Endothelial cell (in vitro differentiated cells): ENCODE data around the gene DPH3. TPM values are rescaled to one million over a fixed set of nuclear protein-coding genes. Genes with fewer than 3 reads are reported as not detected.

Experiments
- DNase-seq: peaks from one replicate; pipeline ENCODE4 v3.0.0; 2021; ENCODE audit warnings: low spot score
- H3K27ac Mint-ChIP-seq: one replicate; pipeline ENCODE4 v1.8.0; 2021; ENCODE audit warnings: mixed read lengths, inconsistent platforms; ENCODE audit not compliant: unreplicated experiment
- H3K27me3 Mint-ChIP-seq: one replicate; pipeline ENCODE4 v1.8.0; 2021; ENCODE audit warnings: mild to moderate bottlenecking, moderate library complexity, mixed read lengths, inconsistent platforms; ENCODE audit not compliant: unreplicated experiment
- H3K36me3 Mint-ChIP-seq: one replicate; pipeline ENCODE4 v1.8.0; 2021; ENCODE audit warnings: mild to moderate bottlenecking, low read depth, mixed read lengths, inconsistent platforms; ENCODE audit not compliant: unreplicated experiment
- H3K4me1 Mint-ChIP-seq: one replicate; pipeline ENCODE4 v1.8.0; 2021; ENCODE audit warnings: mild to moderate bottlenecking, mixed read lengths, inconsistent platforms; ENCODE audit not compliant: unreplicated experiment
- H3K4me3 Mint-ChIP-seq: one replicate; pipeline ENCODE4 v1.8.0; 2021; ENCODE audit warnings: mild to moderate bottlenecking, mixed read lengths, inconsistent platforms; ENCODE audit not compliant: unreplicated experiment
- H3K9me3 Mint-ChIP-seq: one replicate; pipeline ENCODE4 v1.8.0; 2021; ENCODE audit warnings: mixed read lengths, inconsistent platforms; ENCODE audit not compliant: unreplicated experiment
- total RNA-seq: library from RNA; stranded (reverse); fragmentation: NEBNext Ultra II Directional; extraction: Animal tissue kit (Norgen Biotek cat#: 25700); gene quantifications from one replicate; pipeline ENCODE4 v1.2.1, GENCODE V29; 2021; ENCODE audit not compliant: unreplicated experiment
- TF ChIP-seq, protein P1 (sequence below): fragments of 200-600 bp; sonication (generic); IDR thresholded peaks from one replicate; pipeline ENCODE4 v1.5.0; 2021; ENCODE audit warnings: antibody characterized with exemption; ENCODE audit not compliant: unreplicated experiment

Gene DPH3
- total RNA-seq, 1 donor from 2014 or later, result 33.3 TPM

DNA sequence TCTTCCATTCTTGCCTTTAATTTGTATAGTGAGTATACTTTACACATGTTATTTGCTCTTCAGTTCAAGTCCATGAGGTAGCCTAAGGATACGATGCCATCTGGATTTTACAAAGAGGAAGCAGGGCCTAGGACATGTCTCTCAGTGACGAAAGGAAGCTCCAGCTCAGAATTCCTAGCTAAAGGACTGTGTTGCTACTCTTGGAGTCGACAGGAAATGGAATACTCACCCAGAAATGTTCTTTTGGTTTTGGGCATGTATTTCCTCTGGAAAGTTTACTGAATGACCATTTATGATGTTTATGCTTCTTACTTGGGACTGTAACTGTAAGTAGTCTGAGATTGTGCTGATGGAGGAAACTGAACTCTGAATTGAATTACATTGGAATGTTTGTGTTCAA lies 12.7 kb upstream of the DPH3 start:
- H3K27ac Mint-ChIP-seq, result no peak overlapping the region
- no peak for DNase-seq
- no peak overlapping the region for H3K4me3 Mint-ChIP-seq

DNA sequence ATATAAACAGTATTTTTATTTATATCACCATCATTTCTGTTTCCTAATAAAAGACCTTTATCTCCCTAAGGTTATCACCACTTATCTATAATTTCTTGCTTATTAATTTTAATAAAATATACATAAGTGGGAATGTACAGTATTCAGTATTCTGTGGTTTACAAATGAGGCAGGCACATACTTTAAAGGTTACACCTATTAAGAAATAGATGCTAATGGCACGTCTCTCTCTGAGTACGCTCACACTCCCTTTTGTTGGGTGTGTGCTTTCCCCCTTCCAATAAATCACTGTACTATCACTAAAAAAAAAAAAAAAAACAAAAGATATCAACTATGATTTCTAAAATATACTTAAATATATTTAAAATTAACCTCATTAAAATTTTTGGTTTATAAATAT lies 9.1 kb upstream of the DPH3 start:
- Mint-ChIP-seq H3K36me3 (peaks cover 5% of the 10 kb centered on the region), H3K9me3 (no peaks in the 10 kb centered on the region), H3K27me3 (no peaks in the 10 kb centered on the region), H3K4me3 (no peak overlapping the region), H3K4me1 (peaks cover 6% of the 10 kb centered on the region), H3K27ac (no peak overlapping the region)
- TF ChIP-seq, protein P1, sequence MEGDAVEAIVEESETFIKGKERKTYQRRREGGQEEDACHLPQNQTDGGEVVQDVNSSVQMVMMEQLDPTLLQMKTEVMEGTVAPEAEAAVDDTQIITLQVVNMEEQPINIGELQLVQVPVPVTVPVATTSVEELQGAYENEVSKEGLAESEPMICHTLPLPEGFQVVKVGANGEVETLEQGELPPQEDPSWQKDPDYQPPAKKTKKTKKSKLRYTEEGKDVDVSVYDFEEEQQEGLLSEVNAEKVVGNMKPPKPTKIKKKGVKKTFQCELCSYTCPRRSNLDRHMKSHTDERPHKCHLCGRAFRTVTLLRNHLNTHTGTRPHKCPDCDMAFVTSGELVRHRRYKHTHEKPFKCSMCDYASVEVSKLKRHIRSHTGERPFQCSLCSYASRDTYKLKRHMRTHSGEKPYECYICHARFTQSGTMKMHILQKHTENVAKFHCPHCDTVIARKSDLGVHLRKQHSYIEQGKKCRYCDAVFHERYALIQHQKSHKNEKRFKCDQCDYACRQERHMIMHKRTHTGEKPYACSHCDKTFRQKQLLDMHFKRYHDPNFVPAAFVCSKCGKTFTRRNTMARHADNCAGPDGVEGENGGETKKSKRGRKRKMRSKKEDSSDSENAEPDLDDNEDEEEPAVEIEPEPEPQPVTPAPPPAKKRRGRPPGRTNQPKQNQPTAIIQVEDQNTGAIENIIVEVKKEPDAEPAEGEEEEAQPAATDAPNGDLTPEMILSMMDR, result no peak
- DNase-seq, result no peak

More for the DNA sequence above, 12.7 kb upstream of the DPH3 start:
- no peaks in the 10 kb centered on the region for H3K27me3 Mint-ChIP-seq
- TF ChIP-seq, protein P1, result no peak
- H3K9me3 Mint-ChIP-seq, result no peaks in the 10 kb centered on the region
- H3K36me3 Mint-ChIP-seq, result no peaks in the 10 kb centered on the region
- H3K4me1 Mint-ChIP-seq, result peaks cover 6% of the 10 kb centered on the region

DNA sequence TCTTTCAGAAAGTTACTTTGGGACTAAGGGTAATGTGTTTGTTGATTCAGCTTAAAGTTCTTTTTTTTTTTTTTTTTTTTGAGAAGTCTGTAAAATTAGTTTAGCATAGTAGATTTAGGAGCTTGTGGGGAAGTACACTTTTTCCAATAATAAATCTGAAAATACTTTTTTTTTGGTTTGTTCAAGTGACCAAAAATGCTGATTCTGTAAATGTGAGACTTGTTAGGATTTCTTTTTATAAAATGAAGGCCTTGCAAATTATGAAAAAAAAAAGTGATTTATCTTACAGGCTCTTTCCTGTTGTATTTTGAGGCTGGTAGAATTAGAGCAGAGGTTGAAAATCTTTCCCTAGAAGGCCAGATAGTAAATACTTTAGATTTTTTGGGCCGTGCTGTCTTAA lies 7.8 kb upstream of the DPH3 start:
- H3K27ac Mint-ChIP-seq, result no peak overlapping the region
- peaks cover 5% of the 10 kb centered on the region for H3K36me3 Mint-ChIP-seq
- no peak overlapping the region for H3K4me3 Mint-ChIP-seq
- no peak for DNase-seq
- H3K9me3 Mint-ChIP-seq, result no peaks in the 10 kb centered on the region
- TF ChIP-seq, protein P1, result no peak
- H3K4me1 Mint-ChIP-seq, result peaks cover 4% of the 10 kb centered on the region
- H3K27me3 Mint-ChIP-seq, result no peaks in the 10 kb centered on the region

DNA sequence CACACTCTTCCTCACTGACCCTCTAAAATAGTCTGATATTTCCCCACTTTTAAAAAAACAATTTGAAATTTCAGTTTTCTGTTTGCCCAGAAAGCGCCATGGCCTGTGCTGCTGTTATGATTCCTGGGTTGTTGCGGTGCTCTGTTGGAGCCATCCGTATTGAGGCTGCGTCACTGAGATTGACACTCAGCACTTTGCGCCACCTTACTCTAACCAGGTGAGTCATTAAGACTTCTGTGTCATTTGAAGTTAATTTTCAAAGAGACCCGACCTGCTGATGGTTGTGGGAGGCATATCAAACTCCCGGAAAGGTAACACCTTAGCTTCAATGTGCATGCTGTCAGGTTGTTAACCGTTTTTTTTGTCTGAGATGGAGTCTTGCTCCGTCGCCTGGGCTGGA lies 6.1 kb upstream of the DPH3 start:
- no peak for DNase-seq
- peaks cover 5% of the 10 kb centered on the region for H3K36me3 Mint-ChIP-seq
- TF ChIP-seq, protein P1, result no peak
- H3K27ac Mint-ChIP-seq, result no peak overlapping the region
- peaks cover 9% of the 10 kb centered on the region for H3K4me1 Mint-ChIP-seq
- no peaks in the 10 kb centered on the region for H3K27me3 Mint-ChIP-seq
- H3K9me3 Mint-ChIP-seq, result no peaks in the 10 kb centered on the region
- no peak overlapping the region for H3K4me3 Mint-ChIP-seq

DNA sequence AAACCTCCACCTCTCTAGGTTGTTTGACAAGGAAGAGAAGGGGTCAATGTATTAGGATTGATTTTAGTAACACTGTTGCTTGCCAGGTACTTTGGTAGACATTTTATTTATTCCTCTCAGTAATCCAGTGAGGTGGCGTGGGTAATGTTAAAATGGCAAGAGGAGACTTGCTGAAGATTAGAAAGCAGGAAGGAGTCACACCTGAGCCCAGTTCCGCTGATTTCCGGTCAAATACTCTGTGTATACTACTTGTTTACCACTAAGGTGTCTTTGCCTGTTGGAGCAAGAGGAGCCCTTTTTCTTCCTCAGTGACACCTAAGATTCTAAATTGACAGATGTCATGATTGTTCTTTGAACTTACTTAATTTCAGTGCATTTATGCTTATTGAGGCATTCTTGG lies 2.0 kb upstream of the DPH3 start:
- Mint-ChIP-seq H3K27me3 (no peaks in the 10 kb centered on the region), H3K4me1 (peaks cover 22% of the 10 kb centered on the region), H3K9me3 (no peaks in the 10 kb centered on the region), H3K36me3 (peaks cover 3% of the 10 kb centered on the region), H3K27ac (no peak overlapping the region), H3K4me3 (no peak overlapping the region)
- no peak for DNase-seq
- TF ChIP-seq, protein P1, result no peak
